Liver (tissue), 9 donors: ENCODE results near the gene PSMD4. TPM values are rescaled to one million over a fixed set of nuclear protein-coding genes. Genes with fewer than 3 reads are reported as not detected.

Experiments
- DNase-seq: peaks from one replicate; pipeline ENCODE4 v3.0.0-alpha.2; 2017; ENCODE audit warnings: low spot score
- H3K27ac ChIP-seq, 2 donors: one replicate each; pipeline ENCODE4 v1.7.0; 2013; ENCODE audit warnings: inconsistent platforms in 2 of 2, low read length in 2 of 2, control low read depth in 1 of 2, low read depth in 1 of 2, mild to moderate bottlenecking in 1 of 2
- H3K27me3 ChIP-seq, 4 donors: one replicate each; pipeline versions ENCODE4 v1.6.1 to v1.7.0; 2013; ENCODE audit warnings: low read length in 3 of 4, inconsistent platforms in 1 of 4, mild to moderate bottlenecking in 1 of 4, moderate library complexity in 1 of 4; ENCODE audit not compliant: control insufficient read depth in 4 of 4, insufficient read depth in 4 of 4
- H3K36me3 ChIP-seq, 4 donors: one replicate each; pipeline versions ENCODE4 v1.6.1 to v1.7.0; 2013; ENCODE audit warnings: low read length in 3 of 4, mild to moderate bottlenecking in 3 of 4, low read depth in 1 of 4, moderate library complexity in 1 of 4; ENCODE audit not compliant: control insufficient read depth in 4 of 4, insufficient read depth in 3 of 4
- H3K4me1 ChIP-seq, 4 donors: one replicate each; pipeline versions ENCODE4 v1.6.1 to v1.7.0; 2013; ENCODE audit warnings: low read length in 3 of 4, mild to moderate bottlenecking in 3 of 4, moderate library complexity in 1 of 4; ENCODE audit not compliant: control insufficient read depth in 4 of 4, insufficient read depth in 4 of 4
- H3K4me3 ChIP-seq, 3 donors: one replicate each; pipeline versions ENCODE4 v1.6.1 to v1.7.0; 2013; ENCODE audit warnings: low read length in 3 of 3, control low read depth in 1 of 3, low read depth in 1 of 3, mild to moderate bottlenecking in 1 of 3
- H3K9ac ChIP-seq, 2 donors: one replicate each; pipeline ENCODE4 v1.7.0; 2013; ENCODE audit warnings: low read length in 2 of 2, mild to moderate bottlenecking in 2 of 2, moderate library complexity in 2 of 2, control low read depth in 1 of 2, low read depth in 1 of 2
- H3K9me3 ChIP-seq, 4 donors: one replicate each; pipeline versions ENCODE4 v1.6.1 to v1.7.0; 2013; ENCODE audit warnings: low read length in 3 of 4; ENCODE audit not compliant: control insufficient read depth in 4 of 4
- ATF3 ChIP-seq: IDR thresholded peaks from 2 replicates; pipeline ENCODE4 v1.6.1; 2016; ENCODE audit warnings: antibody characterized with exemption
- EGR1 ChIP-seq, 2 donors: IDR thresholded peaks; 2 replicates each; pipeline ENCODE4 v1.6.1; 2016 to 2018; ENCODE audit warnings: antibody characterized with exemption in 2 of 2, low read depth in 2 of 2
- FOXA1 ChIP-seq: IDR thresholded peaks from 2 replicates; pipeline ENCODE4 v1.6.1; 2016; ENCODE audit warnings: antibody characterized with exemption
- FOXA2 ChIP-seq: IDR thresholded peaks from 2 replicates; pipeline ENCODE4 v1.6.1; 2016; ENCODE audit warnings: antibody characterized with exemption
- GABPA ChIP-seq, 2 donors: IDR thresholded peaks in 1 of 2; conservative IDR thresholded peaks in 1 of 2; 2 replicates each; pipeline ENCODE4 v1.6.1; 2016; ENCODE audit warnings: antibody characterized with exemption in 2 of 2, mild to moderate bottlenecking in 1 of 2, moderate library complexity in 1 of 2
- HNF4A ChIP-seq, 2 donors: conservative IDR thresholded peaks; 2 replicates each; pipeline ENCODE4 v1.6.1; 2016; ENCODE audit warnings: antibody characterized with exemption in 2 of 2, mild to moderate bottlenecking in 2 of 2
- HNF4G ChIP-seq: IDR thresholded peaks from 2 replicates; pipeline ENCODE4 v1.6.1; 2016; ENCODE audit warnings: antibody characterized with exemption
- JUND ChIP-seq, 2 donors: IDR thresholded peaks; 2 replicates each; pipeline ENCODE4 v1.6.1; 2016; ENCODE audit warnings: antibody characterized with exemption in 2 of 2
- MAX ChIP-seq: IDR thresholded peaks from 2 replicates; pipeline ENCODE4 v1.6.1; 2016; ENCODE audit warnings: antibody characterized with exemption
- NR2F2 ChIP-seq: IDR thresholded peaks from 2 replicates; pipeline ENCODE4 v1.6.1; 2016; ENCODE audit warnings: antibody characterized with exemption
- RAD21 ChIP-seq, 2 donors: IDR thresholded peaks; 2 replicates each; pipeline ENCODE4 v1.6.1; 2016; ENCODE audit warnings: antibody characterized with exemption in 2 of 2, mild to moderate bottlenecking in 2 of 2
- RXRA ChIP-seq, 2 donors: IDR thresholded peaks; 2 replicates each; pipeline ENCODE4 v1.6.1; 2017 to 2018; ENCODE audit warnings: antibody characterized with exemption in 2 of 2, mild to moderate bottlenecking in 1 of 2
- TAF1 ChIP-seq: conservative IDR thresholded peaks from 2 replicates; pipeline ENCODE4 v1.6.1; 2016; ENCODE audit warnings: antibody characterized with exemption, mild to moderate bottlenecking
- YY1 ChIP-seq: IDR thresholded peaks from 2 replicates; pipeline ENCODE4 v1.6.1; 2016; ENCODE audit warnings: antibody characterized with exemption, mild to moderate bottlenecking
- ZBTB33 ChIP-seq: IDR thresholded peaks from 2 replicates; pipeline ENCODE4 v1.6.1; 2016; ENCODE audit warnings: antibody characterized with exemption
- WGBS: extraction: QIAGEN DNeasy Blood & Tissue Kit; methylation state at CpG from one replicate; pipeline ENCODE4 v1.1.7; 2013; 5-methylcytosine and 5-hydroxymethylcytosine counted together
- polyA plus RNA-seq, 2 donors: library from polyadenylated mRNA; stranded (reverse) in 1 of 2; unstranded in 1 of 2; fragments of 200-250 nt in 1 of 2; fragments of >200 nt in 1 of 2; fragmentation: Nextera tagmentation in 1 of 2; extraction: Ambion mirVana in 1 of 2; gene quantifications; one replicate each; pipeline versions ENCODE4 v1.2.1 to v1.2.3, GENCODE V29; 2013 to 2015
- total RNA-seq, 2 donors: library from RNA; depleted of rRNA; stranded (reverse); fragments of >200 nt; gene quantifications; one replicate each; pipeline ENCODE4 v1.2.3, GENCODE V29; 2014
- TF ChIP-seq, protein P1 (sequence below): fragments of 150-350 bp; IDR thresholded peaks from 2 replicates; pipeline ENCODE4 v1.5.1; 2017; ENCODE audit warnings: improper control_type of control experiment, low read depth, low read length; ENCODE audit not compliant: missing input control
- TF ChIP-seq, protein P2 (sequence below): IDR thresholded peaks from 2 replicates; pipeline ENCODE4 v1.6.1; 2016; ENCODE audit warnings: antibody characterized with exemption, mild to moderate bottlenecking
- donor health status: healthy.
- donor health status: healthy.
- donor health status: healthy.
- donor health status: healthy.
- donor health status: healthy.

PSMD4 gene
- total and polyA plus RNA-seq, 4 donors: 77.7 to 108 (median 87.0) TPM

GRCh38 chr1:151312826-151313225 lies 58.3 kb downstream of the PSMD4 start:
- no peak for TF ChIP-seq GABPA (IDR thresholded peaks at IDR 0.05 in 1 of 2, conservative IDR thresholded peaks at IDR 0.05 in 1 of 2)
- no peak for TF ChIP-seq YY1
- TF ChIP-seq ZBTB33: no peak
- no peak for TF ChIP-seq TAF1
- TF ChIP-seq, protein P1, sequence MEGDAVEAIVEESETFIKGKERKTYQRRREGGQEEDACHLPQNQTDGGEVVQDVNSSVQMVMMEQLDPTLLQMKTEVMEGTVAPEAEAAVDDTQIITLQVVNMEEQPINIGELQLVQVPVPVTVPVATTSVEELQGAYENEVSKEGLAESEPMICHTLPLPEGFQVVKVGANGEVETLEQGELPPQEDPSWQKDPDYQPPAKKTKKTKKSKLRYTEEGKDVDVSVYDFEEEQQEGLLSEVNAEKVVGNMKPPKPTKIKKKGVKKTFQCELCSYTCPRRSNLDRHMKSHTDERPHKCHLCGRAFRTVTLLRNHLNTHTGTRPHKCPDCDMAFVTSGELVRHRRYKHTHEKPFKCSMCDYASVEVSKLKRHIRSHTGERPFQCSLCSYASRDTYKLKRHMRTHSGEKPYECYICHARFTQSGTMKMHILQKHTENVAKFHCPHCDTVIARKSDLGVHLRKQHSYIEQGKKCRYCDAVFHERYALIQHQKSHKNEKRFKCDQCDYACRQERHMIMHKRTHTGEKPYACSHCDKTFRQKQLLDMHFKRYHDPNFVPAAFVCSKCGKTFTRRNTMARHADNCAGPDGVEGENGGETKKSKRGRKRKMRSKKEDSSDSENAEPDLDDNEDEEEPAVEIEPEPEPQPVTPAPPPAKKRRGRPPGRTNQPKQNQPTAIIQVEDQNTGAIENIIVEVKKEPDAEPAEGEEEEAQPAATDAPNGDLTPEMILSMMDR: no peak
- no peak for TF ChIP-seq FOXA2
- no peak for TF ChIP-seq HNF4A (conservative IDR thresholded peaks at IDR 0.05)
- no peak for TF ChIP-seq ATF3
- TF ChIP-seq JUND (IDR thresholded peaks at IDR 0.05): no peak
- TF ChIP-seq MAX: no peak
- TF ChIP-seq, protein P2, sequence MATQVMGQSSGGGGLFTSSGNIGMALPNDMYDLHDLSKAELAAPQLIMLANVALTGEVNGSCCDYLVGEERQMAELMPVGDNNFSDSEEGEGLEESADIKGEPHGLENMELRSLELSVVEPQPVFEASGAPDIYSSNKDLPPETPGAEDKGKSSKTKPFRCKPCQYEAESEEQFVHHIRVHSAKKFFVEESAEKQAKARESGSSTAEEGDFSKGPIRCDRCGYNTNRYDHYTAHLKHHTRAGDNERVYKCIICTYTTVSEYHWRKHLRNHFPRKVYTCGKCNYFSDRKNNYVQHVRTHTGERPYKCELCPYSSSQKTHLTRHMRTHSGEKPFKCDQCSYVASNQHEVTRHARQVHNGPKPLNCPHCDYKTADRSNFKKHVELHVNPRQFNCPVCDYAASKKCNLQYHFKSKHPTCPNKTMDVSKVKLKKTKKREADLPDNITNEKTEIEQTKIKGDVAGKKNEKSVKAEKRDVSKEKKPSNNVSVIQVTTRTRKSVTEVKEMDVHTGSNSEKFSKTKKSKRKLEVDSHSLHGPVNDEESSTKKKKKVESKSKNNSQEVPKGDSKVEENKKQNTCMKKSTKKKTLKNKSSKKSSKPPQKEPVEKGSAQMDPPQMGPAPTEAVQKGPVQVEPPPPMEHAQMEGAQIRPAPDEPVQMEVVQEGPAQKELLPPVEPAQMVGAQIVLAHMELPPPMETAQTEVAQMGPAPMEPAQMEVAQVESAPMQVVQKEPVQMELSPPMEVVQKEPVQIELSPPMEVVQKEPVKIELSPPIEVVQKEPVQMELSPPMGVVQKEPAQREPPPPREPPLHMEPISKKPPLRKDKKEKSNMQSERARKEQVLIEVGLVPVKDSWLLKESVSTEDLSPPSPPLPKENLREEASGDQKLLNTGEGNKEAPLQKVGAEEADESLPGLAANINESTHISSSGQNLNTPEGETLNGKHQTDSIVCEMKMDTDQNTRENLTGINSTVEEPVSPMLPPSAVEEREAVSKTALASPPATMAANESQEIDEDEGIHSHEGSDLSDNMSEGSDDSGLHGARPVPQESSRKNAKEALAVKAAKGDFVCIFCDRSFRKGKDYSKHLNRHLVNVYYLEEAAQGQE: no peak
- TF ChIP-seq HNF4G: no peak
- TF ChIP-seq FOXA1: no peak
- TF ChIP-seq NR2F2: no peak
- TF ChIP-seq RAD21 (IDR thresholded peaks at IDR 0.05): no peak
- TF ChIP-seq RXRA (IDR thresholded peaks at IDR 0.05): no peak
- no peak for TF ChIP-seq EGR1 (IDR thresholded peaks at IDR 0.05; ENCODE audit: low read depth in 2 of 2)
- no peak for DNase-seq
- H3K9ac ChIP-seq: no peak overlapping the region
- peaks cover 32 to 52% (median 46%) of the 10 kb centered on the region in 4 donors for H3K4me1 ChIP-seq
- H3K36me3 ChIP-seq: peaks cover 0 to 22% (median 17%) of the 10 kb centered on the region in 4 donors
- H3K9me3 ChIP-seq: no peaks in the 10 kb centered on the region
- no peak overlapping the region for H3K4me3 ChIP-seq
- no peak overlapping the region for H3K27ac ChIP-seq
- H3K27me3 ChIP-seq: no peaks in the 10 kb centered on the region
- WGBS: 87% methylated on average over 8 of the region's 8 CpGs
